ENCODE measurements around the gene MMP17.

Gene MMP17

GRCh38 chr12:131861261-131862083 lies 33.3 kb downstream of the MMP17 start:
- TF ChIP-seq CTCF (IDR thresholded peaks at IDR 0.05; ENCODE audit: low read depth, low read length, missing control alignments): no peak
- no peak overlapping the region for H3K4me3 ChIP-seq (ENCODE audit: low read depth, low read length)
- no peak for DNase-seq (ENCODE audit: low read depth)

DNA sequence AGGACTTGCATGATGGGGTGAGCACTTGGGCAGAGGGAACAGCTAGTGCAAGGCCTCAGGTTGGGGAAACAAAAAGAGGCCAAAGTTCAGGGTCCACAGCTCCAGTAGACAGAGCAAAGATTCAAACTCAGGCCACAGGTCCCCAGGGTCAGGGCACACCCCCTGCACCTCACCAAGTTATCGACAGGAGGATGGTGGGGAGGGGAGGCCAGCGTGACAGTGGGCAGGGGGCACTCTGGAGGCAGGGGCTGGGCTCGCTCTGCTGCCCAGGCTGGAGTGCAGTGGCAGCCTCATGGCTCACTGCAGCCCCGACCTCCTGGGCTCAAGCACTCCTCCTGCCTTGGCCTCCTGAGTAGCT lies 33.9 kb downstream of the MMP17 start:
- DNase-seq (ENCODE audit: low read depth): no peak
- H3K4me3 ChIP-seq (ENCODE audit: low read depth, low read length): no peak overlapping the region
- no peak for TF ChIP-seq CTCF (IDR thresholded peaks at IDR 0.05; ENCODE audit: low read depth, low read length, missing control alignments)

DNA sequence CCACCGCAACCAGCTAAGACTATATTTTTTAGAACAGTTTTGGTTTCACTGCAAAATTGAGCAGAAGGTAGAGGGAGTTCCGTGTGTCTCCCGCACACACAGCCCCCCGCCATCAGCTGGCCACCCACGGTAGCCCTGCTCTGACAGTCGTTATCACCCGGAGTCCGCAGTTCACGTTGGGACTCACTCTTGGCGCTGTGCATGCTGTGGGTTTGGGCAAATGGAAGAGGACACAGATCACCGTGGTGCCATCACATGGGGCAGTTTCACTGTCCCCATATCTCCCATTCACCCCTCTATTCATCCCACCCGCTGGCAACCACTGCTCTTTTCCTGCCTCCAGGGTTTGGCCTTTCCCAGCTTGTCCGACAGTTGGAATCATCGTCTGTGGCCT lies 34.4 kb downstream of the MMP17 start:
- no peak overlapping the region for H3K4me3 ChIP-seq (ENCODE audit: low read depth, low read length)
- no peak for DNase-seq (ENCODE audit: low read depth)
- no peak for TF ChIP-seq CTCF (IDR thresholded peaks at IDR 0.05; ENCODE audit: low read depth, low read length, missing control alignments)

DNA sequence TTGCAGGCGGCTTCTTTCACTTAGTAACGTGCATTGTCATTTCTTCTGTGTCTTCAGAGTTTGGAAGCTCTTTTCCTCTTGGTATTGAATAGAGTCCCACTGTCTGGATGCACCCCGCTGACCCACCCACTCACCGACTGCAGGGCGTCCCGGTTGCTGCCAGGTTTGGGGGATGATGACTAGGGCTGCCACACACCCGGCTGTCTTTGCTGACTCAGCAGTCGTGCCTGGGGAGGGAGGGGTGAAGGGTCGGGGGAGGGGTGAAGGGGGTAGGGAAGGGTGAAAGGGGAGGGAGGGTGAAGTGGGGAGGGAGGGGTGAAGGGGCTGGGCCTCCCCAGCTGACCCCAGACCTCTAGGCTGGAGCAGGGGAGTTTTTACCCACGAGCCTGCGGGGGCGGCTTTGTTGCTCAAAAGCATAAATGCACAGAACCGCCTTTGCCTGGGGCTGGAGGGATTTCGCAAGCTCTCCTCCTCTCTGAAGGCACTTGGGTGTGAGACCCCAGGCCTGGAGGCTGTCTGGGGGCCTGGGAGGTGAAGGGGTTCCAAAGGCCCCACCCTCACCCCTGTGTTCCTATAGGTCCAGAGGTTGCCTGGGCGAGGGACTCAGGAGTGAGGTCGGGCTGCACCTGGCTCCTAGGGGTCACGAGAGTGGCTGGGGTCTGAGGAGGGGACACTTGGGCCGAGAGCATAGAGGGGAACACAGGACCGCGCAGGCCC lies 35.0 kb downstream of the MMP17 start:
- no peak for DNase-seq (ENCODE audit: low read depth)
- TF ChIP-seq CTCF (IDR thresholded peaks at IDR 0.05; ENCODE audit: low read depth, low read length, missing control alignments): no peak
- H3K4me3 ChIP-seq (ENCODE audit: low read depth, low read length): no peak overlapping the region

GRCh38 chr12:131863711-131864396 lies 35.7 kb downstream of the MMP17 start:
- TF ChIP-seq CTCF (IDR thresholded peaks at IDR 0.05; ENCODE audit: low read depth, low read length, missing control alignments): no peak
- H3K4me3 ChIP-seq (ENCODE audit: low read depth, low read length): no peak overlapping the region
- DNase-seq (ENCODE audit: low read depth): no peak

DNA sequence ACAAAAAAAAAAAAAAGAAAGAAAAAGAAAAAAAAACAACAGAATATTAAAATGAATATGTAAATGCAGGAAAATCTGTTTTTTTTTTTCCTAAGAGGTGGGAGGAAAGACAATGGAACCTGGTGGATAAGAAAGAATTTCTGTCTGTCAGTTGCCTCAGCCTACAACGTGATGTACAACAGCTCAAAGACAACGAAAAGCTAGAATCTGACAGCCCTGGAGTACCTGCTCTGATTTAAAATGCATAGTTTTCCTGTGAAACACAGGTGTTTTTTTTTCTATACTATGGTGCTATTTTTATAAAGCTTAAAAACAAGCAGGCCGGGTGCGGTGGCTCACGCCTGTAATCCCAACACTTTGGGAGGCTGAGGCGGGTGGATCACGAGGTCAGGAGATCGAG lies 36.3 kb downstream of the MMP17 start:
- H3K4me3 ChIP-seq (ENCODE audit: low read depth, low read length): no peak overlapping the region
- TF ChIP-seq CTCF (IDR thresholded peaks at IDR 0.05; ENCODE audit: low read depth, low read length, missing control alignments): no peak
- no peak for DNase-seq (ENCODE audit: low read depth)

Measured in GM12864 (cell line).